Rectal smooth muscle tissue (tissue), 1 donor: Measurements from ENCODE around the gene MUC5AC.

Experiments used
- H3K27ac ChIP-seq: one replicate; pipeline ENCODE4 v1.7.0; 2013; ENCODE audit warnings: low read depth, low read length, inconsistent platforms
- H3K27me3 ChIP-seq: one replicate; pipeline ENCODE4 v1.7.0; 2013; ENCODE audit warnings: low read length; ENCODE audit not compliant: control insufficient read depth, insufficient read depth
- H3K36me3 ChIP-seq: one replicate; pipeline ENCODE4 v1.7.0; 2013; ENCODE audit warnings: low read length; ENCODE audit not compliant: control insufficient read depth, insufficient read depth
- H3K4me1 ChIP-seq: one replicate; pipeline ENCODE4 v1.7.0; 2013; ENCODE audit warnings: low read length; ENCODE audit not compliant: control insufficient read depth, insufficient read depth
- H3K4me3 ChIP-seq: one replicate; pipeline ENCODE4 v1.7.0; 2013; ENCODE audit warnings: low read length
- H3K9ac ChIP-seq: one replicate; pipeline ENCODE4 v1.7.0; 2013; ENCODE audit warnings: low read length

The MUC5AC gene

DNA sequence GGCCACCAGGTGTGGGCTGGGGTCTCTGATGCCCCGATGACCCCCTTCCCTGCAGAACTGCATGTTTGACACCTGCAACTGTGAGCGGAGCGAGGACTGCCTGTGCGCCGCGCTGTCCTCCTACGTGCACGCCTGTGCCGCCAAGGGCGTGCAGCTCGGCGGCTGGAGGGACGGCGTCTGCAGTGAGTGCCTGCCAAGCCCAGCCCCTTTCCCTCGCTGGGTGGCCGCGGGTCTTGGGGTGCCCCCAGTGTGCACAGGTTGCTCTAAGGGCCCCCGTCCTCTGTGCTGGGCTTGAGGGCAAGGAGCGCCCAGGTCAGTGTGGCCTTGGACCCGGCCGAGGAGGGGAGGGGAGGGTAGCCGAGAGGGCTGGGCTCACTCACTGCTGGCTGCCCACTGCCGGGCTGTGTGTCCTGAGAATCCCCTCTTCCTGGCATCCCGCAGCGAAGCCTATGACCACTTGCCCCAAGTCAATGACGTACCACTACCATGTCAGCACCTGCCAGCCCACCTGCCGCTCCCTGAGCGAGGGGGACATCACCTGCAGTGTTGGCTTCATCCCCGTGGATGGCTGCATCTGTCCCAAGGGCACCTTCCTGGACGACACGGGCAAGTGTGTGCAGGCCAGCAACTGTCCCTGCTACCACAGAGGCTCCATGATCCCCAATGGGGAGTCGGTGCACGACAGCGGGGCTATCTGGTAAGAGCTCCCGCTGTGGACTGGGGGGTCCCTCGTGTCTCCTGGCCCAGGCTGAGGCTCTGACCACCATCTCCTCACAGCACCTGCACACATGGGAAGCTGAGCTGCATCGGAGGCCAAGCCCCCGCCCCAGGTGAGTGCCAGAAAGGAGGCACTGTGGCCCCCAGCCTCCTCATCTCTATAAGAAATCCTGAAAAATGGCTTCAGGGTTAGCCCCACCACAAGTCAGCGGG, 17.0 kb downstream of the MUC5AC start:
- no peak overlapping the region for H3K27ac ChIP-seq
- no peak overlapping the region for H3K9ac ChIP-seq
- no peaks in the 10 kb centered on the region for H3K4me1 ChIP-seq
- no peaks in the 10 kb centered on the region for H3K36me3 ChIP-seq
- H3K27me3 ChIP-seq: no peaks in the 10 kb centered on the region
- H3K4me3 ChIP-seq: no peak overlapping the region

DNA sequence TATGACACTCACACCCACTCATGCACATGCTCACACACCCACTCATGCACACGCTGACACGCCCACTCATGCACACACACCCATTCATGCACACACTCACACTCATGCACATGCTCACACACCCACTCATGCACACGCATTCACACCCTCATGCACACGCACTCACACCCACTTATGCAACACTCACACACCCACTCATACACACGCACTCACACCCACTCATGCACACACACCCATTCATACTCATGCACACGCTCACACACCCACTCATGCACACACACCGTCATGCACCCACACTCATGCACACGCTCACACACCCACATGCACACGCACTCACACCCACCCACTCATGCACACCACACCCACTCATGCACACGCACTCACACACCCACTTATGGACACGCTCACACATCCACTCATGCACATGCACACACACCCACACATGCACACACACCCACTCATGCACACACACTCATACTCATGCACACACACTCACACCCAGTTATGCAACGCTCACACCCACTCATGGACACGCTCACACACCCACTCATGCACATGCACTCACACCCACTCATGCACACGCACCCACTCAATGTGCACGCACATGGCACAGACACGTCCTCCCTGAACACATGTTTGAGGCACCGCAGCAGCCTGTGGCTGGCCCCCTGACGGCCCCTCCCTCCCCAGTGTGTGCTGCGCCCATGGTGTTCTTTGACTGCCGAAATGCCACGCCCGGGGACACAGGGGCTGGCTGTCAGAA, 17.9 kb downstream of the MUC5AC start:
- no peak overlapping the region for H3K9ac ChIP-seq
- no peak overlapping the region for H3K4me3 ChIP-seq
- no peak overlapping the region for H3K27ac ChIP-seq
- no peaks in the 10 kb centered on the region for H3K4me1 ChIP-seq
- no peaks in the 10 kb centered on the region for H3K27me3 ChIP-seq
- no peaks in the 10 kb centered on the region for H3K36me3 ChIP-seq

DNA sequence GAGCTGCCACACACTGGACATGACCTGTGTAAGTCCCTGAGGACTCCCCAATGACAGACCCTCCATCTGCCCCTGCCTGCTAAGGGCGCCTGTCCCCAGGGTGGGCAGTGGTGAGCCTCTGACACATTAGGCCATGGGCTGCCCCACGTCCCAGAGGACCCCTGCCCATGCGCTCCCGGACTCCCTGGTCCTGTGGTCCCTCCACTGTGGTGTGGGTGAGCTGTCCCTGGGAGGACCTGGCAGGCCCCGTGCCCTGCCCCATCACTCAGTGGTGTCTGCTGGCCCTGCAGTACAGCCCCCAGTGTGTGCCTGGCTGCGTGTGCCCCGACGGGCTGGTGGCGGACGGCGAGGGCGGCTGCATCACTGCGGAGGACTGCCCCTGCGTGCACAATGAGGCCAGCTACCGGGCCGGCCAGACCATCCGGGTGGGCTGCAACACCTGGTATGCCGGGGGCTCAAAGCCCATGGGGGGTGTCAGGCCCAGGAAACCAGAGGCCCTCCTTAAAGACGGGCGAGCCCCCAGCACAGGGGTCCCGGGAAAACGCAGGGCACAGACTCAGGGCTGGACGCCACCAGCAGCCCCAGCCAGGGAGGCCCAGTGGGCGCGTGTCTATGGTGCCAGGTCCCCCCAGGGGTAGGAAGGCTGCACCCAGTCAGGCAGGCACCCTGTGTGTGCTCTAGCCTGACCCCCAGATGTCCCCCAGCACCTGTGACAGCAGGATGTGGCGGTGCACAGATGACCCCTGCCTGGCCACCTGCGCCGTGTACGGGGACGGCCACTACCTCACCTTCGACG, 18.7 kb downstream of the MUC5AC start:
- no peak overlapping the region for H3K27ac ChIP-seq
- H3K9ac ChIP-seq: no peak overlapping the region
- H3K4me3 ChIP-seq: no peak overlapping the region
- no peaks in the 10 kb centered on the region for H3K4me1 ChIP-seq
- H3K27me3 ChIP-seq: no peaks in the 10 kb centered on the region
- no peaks in the 10 kb centered on the region for H3K36me3 ChIP-seq

DNA sequence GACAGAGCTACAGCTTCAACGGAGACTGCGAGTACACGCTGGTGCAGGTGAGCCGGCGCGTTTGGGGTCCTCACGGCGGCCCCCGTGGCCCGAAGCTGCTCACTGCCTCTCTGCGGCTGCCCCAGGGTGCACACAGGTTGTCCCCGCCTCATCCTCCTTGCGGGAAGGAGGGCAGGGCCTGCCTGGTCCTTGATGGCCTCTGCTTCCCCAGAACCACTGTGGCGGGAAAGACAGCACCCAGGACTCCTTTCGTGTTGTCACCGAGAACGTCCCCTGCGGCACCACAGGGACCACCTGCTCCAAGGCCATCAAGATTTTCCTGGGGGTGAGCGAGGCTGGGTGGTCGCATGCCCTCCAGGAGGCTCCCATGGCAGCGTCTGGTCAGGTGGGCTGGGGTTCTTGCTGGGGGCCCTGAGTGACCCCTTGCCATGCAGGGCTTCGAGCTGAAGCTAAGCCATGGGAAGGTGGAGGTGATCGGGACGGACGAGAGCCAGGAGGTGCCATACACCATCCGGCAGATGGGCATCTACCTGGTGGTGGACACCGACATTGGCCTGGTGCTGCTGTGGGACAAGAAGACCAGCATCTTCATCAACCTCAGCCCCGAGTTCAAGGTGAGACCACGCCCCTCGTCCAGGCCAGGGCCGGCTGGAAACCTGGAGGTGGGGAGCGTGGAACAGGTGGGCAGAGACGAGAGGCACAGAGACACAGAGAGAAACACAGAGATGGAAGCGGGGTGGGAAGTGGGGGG, 19.4 kb downstream of the MUC5AC start:
- no peak overlapping the region for H3K27ac ChIP-seq
- no peaks in the 10 kb centered on the region for H3K4me1 ChIP-seq
- no peak overlapping the region for H3K4me3 ChIP-seq
- H3K36me3 ChIP-seq: no peaks in the 10 kb centered on the region
- no peak overlapping the region for H3K9ac ChIP-seq
- no peaks in the 10 kb centered on the region for H3K27me3 ChIP-seq

DNA sequence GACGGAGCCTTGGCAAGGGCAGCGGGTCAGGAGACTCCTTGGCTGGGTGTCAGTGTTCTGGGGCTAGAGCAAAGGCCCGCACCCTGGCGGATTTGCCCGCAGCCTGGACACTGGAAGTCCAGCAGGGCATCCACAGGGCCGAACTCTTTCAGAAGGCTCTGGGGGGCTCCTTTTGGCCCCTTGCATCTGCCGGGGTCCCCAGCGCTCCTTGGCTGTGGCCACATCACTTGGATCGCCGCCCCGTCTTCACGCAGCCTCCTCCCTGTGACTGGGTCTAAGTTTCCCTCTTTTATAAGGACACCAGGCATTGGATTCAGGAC, 20.0 kb downstream of the MUC5AC start:
- no peak overlapping the region for H3K9ac ChIP-seq
- no peak overlapping the region for H3K4me3 ChIP-seq
- H3K27me3 ChIP-seq: no peaks in the 10 kb centered on the region

DNA sequence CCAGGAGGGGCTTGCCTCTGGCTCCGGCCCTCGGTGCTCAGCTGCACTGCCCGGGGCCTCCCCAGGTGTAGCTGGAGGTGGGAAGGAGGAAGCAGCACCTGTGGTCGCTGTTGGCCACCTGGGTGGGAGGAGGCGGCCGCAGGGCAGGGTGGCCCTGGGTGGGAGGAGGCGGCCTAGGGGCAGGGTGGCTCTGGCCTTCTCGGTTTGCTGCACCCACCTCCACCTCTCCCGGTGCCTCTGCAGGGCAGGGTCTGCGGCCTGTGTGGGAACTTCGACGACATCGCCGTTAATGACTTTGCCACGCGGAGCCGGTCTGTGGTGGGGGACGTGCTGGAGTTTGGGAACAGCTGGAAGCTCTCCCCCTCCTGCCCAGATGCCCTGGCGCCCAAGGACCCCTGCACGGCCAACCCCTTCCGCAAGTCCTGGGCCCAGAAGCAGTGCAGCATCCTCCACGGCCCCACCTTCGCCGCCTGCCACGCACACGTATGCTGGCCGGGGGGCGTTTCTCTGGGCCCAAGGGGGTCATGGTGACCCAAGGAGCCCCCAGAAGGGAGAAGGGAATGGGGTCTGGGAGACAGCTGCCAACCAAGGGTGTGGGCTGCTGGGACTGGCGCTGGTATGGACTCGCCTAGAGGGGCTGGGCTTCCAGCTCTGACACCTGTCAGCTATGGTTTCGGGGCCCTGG, 20.6 kb downstream of the MUC5AC start:
- Histone ChIP-seq H3K27ac (no peak overlapping the region), H3K4me3 (no peak overlapping the region), H3K4me1 (no peaks in the 10 kb centered on the region), H3K27me3 (no peaks in the 10 kb centered on the region), H3K36me3 (no peaks in the 10 kb centered on the region), H3K9ac (no peak overlapping the region)

More for the DNA sequence above, 20.0 kb downstream of the MUC5AC start:
- no peaks in the 10 kb centered on the region for H3K36me3 ChIP-seq
- H3K4me1 ChIP-seq: no peaks in the 10 kb centered on the region
- no peak overlapping the region for H3K27ac ChIP-seq

DNA sequence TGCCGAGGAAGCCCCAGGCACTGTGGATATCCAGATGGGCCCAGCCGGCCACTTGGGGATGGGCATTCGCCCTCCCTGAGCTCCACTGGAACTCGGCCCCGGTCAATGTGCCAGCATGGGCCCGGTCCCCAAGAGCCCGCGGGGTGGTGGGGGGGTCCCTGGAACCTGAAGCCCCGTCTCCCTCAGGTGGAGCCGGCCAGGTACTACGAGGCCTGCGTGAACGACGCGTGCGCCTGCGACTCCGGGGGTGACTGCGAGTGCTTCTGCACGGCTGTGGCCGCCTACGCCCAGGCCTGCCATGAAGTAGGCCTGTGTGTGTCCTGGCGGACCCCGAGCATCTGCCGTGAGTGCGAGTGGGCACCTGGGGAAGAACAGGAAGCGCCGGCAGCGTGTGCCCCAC, 21.2 kb downstream of the MUC5AC start:
- H3K27ac ChIP-seq: no peak overlapping the region
- H3K4me3 ChIP-seq: no peak overlapping the region
- H3K27me3 ChIP-seq: no peaks in the 10 kb centered on the region
- H3K4me1 ChIP-seq: no peaks in the 10 kb centered on the region
- H3K36me3 ChIP-seq: no peaks in the 10 kb centered on the region
- no peak overlapping the region for H3K9ac ChIP-seq

DNA sequence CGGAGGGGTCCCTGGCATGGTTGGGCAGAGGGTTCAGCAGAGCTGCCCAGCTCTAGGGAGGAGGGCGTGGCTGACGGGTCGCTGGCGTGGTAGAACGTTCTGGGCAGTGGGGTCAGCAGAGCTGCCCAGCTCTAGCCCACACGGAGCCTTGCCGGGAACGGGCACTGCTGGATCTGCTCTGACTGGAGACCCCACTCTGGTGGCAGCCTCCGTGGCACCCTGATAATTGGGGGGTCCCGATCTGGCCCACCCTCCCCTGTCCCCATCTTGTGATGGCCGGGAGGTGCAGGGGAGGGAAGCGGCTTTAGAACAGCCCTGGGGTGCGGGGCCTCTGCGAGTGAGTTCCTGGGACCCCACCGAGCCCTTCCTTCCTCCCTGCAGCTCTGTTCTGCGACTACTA, 21.9 kb downstream of the MUC5AC start:
- no peaks in the 10 kb centered on the region for H3K36me3 ChIP-seq

DNA sequence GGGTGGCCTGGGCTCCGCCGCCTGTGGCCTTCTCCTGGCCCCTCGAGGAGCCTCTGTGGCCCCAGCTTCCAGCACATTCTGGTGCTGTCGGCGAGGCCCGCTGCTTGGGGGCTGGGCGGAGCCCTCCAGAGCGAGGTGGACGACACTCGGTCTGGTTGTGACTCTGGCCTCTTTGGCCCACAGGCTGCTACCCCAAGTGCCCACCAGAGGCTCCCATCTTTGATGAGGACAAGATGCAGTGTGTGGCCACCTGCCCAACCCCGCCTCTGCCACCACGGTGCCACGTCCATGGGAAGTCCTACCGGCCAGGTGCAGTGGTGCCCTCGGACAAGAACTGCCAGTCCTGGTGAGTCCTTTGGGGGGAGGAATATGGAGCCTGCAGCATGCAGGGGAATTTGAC, 22.4 kb downstream of the MUC5AC start:
- H3K4me3 ChIP-seq: no peak overlapping the region
- H3K9ac ChIP-seq: no peak overlapping the region
- no peaks in the 10 kb centered on the region for H3K4me1 ChIP-seq
- H3K36me3 ChIP-seq: no peaks in the 10 kb centered on the region
- H3K27me3 ChIP-seq: no peaks in the 10 kb centered on the region
- H3K27ac ChIP-seq: no peak overlapping the region

More for the DNA sequence above, 21.9 kb downstream of the MUC5AC start:
- Histone ChIP-seq H3K27me3 (no peaks in the 10 kb centered on the region), H3K4me3 (no peak overlapping the region), H3K9ac (no peak overlapping the region), H3K27ac (no peak overlapping the region), H3K4me1 (no peaks in the 10 kb centered on the region)

DNA sequence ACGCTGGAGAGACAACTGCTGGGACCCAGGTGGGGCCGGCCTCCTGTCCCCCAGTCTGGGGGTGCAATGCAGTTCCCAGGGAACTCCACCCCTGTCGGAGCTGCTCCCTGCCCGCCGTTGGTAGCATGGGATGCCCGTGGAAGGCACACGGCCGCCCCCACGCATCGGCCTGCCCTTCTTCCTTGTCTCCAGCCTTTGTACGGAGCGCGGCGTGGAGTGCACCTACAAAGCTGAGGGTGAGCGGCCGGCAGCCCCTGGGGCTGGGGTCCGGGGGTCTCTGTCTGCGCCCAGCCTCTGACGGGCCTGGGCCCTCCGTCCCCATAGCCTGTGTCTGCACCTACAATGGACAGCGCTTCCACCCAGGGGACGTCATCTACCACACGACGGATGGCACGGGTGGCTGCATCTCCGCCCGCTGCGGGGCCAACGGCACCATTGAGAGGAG, 23.2 kb downstream of the MUC5AC start:
- no peak overlapping the region for H3K27ac ChIP-seq
- no peaks in the 10 kb centered on the region for H3K36me3 ChIP-seq
- H3K9ac ChIP-seq: no peak overlapping the region
- H3K4me1 ChIP-seq: no peaks in the 10 kb centered on the region
- no peak overlapping the region for H3K4me3 ChIP-seq
- H3K27me3 ChIP-seq: no peaks in the 10 kb centered on the region

DNA sequence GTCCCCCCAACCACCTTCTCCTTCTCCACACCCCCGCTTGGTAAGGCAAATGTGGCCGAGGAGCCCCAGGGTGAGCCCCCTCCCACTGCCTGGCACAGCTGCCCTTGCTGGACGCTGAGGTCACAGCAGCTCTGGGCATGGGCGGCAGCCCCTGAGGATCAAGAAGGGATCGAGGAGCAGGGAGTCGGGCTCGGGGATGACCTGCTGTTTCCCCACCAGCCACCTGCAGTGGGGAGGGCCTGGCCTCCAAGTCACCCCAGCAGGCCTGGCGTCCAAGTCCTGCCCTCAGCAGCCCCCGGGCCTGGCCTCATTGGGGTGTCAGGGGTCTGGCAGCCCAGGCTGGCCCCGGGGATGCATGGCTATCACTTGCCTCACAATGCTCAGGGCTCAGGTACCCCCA, 23.7 kb downstream of the MUC5AC start:
- H3K4me3 ChIP-seq: no peak overlapping the region
- H3K27me3 ChIP-seq: no peaks in the 10 kb centered on the region
- no peaks in the 10 kb centered on the region for H3K36me3 ChIP-seq
- H3K4me1 ChIP-seq: no peaks in the 10 kb centered on the region
- no peak overlapping the region for H3K9ac ChIP-seq
- no peak overlapping the region for H3K27ac ChIP-seq
